Ovary (tissue), 3 donors: Measurements from ENCODE around the gene GHR.

ENCODE experiments used
- EP300 ChIP-seq: sonication (generic); formaldehyde crosslinking; IDR thresholded peaks from one replicate; pipeline ENCODE4 v1.6.1; 2017; ENCODE audit warnings: antibody characterized with exemption
- POLR2A ChIP-seq: fragments of 450-650 bp; IDR thresholded peaks from one replicate; pipeline ENCODE4 v1.6.1; 2017; ENCODE audit warnings: antibody characterized with exemption, mild to moderate bottlenecking, moderate library complexity
- TF ChIP-seq, protein P1 (sequence below), 3 donors: fragments of 450-650 bp in 2 of 3; fragments of 200-600 bp in 1 of 3; IDR thresholded peaks; one replicate each; pipeline versions ENCODE4 v1.5.1 to v1.8.0; 2016 to 2022; ENCODE audit warnings: antibody characterized with exemption in 3 of 3, mild to moderate bottlenecking in 1 of 3
- donor health status: DM: no; HTN: no; CAD: no.

DNA sequence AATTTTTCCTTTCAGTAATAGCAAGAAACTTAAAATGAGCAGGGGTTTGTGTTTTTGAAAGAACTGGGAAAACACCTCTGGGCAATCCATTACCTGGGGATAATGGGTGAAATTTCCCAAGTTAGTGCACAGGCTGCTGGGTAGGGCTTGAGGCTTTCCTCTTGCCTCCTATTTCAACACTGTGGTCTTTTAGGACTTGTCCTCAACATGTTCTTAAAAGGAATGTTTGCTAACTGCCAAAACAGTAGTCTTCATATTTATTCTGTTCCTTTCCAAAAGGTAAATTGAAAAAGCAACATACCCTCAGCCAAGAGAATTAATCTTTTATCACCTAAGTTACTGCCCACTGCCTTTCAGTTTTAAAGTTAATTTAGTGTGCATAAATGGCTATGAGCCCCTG, 175.1 kb downstream of the GHR start:
- TF ChIP-seq, protein P1, sequence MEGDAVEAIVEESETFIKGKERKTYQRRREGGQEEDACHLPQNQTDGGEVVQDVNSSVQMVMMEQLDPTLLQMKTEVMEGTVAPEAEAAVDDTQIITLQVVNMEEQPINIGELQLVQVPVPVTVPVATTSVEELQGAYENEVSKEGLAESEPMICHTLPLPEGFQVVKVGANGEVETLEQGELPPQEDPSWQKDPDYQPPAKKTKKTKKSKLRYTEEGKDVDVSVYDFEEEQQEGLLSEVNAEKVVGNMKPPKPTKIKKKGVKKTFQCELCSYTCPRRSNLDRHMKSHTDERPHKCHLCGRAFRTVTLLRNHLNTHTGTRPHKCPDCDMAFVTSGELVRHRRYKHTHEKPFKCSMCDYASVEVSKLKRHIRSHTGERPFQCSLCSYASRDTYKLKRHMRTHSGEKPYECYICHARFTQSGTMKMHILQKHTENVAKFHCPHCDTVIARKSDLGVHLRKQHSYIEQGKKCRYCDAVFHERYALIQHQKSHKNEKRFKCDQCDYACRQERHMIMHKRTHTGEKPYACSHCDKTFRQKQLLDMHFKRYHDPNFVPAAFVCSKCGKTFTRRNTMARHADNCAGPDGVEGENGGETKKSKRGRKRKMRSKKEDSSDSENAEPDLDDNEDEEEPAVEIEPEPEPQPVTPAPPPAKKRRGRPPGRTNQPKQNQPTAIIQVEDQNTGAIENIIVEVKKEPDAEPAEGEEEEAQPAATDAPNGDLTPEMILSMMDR (IDR thresholded peaks at IDR 0.05), result no peak
- TF ChIP-seq EP300, result no peak
- no peak for TF ChIP-seq POLR2A
